Iris pigment epithelial cell (primary cell): ENCODE results near the gene LPIN1.
"Not testable (repeated sequence)": the region's sequence is repeated elsewhere in the genome, so short reads cannot be mapped to it uniquely, and the experiment has no call there.

Source experiments
- DNase-seq: peaks from one replicate; pipeline ENCODE4 v3.0.0-alpha.2; 2011; ENCODE audit warnings: low read depth

The LPIN1 gene

DNA sequence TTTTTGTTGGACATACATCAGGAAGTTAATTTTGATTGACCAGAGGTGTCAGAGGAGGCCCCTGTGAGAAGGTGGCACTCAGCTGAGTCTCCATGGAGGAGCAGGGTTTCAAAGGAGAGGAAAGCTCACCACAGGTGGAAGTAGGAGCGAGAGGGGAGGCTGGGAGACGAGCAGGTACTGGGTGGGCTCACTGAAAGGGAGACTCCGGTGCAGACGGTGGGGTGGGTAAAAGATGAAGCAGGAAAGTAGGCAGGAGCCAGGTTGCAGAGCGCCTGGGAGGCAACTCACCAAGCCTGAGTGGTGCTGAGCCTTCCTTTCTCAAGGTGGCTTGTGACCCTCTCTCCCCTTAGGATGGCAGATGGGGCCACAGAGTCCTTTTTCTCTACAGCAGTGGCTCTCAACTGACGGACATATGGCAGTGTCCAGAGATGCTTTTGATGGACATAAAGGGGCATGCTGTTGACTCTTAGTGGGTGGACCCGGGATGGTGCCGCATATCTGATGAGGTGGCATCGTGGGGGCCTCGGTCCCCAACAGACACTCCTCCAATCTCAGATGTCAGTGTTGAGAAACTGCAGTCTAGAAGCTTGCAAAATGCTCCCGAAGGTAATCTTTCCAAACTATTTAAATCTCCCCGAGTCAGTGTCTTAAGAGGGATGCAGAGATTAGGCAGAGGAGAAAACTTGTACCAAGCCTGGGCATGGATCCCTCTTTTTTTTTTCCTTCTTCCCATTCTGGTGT lies 64.0 kb downstream of the LPIN1 start:
- no peak for DNase-seq

DNA sequence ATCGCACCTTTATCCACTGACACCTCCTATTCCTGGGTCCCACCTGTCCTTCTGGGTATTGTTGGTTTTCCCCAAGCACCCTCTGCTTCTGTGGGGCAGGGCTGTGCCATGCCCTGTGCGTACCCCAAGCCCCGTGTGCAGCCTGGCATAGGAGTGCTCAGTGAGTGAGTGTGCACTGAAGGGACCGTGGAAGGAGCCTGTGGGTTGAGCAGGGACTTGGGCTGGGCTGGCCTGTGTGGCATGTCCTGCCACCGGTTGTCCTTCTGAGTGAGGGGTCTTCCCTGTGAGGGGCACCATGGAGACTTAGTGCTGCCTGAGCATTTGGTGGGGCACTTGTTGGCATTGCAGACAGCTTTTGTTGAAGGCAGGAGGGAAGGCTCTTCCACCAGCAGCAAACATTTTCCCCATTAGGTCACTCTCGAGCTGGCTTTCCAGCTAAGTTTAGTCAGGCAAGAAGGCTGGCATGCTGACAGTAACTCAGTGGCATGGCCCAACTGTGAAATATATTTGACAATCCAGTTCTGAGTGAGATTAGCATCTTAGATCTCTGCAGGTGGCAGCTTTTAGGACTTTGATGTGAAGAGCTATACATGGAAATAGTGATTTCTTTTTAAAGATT lies 64.7 kb downstream of the LPIN1 start:
- DNase-seq = no peak

DNA sequence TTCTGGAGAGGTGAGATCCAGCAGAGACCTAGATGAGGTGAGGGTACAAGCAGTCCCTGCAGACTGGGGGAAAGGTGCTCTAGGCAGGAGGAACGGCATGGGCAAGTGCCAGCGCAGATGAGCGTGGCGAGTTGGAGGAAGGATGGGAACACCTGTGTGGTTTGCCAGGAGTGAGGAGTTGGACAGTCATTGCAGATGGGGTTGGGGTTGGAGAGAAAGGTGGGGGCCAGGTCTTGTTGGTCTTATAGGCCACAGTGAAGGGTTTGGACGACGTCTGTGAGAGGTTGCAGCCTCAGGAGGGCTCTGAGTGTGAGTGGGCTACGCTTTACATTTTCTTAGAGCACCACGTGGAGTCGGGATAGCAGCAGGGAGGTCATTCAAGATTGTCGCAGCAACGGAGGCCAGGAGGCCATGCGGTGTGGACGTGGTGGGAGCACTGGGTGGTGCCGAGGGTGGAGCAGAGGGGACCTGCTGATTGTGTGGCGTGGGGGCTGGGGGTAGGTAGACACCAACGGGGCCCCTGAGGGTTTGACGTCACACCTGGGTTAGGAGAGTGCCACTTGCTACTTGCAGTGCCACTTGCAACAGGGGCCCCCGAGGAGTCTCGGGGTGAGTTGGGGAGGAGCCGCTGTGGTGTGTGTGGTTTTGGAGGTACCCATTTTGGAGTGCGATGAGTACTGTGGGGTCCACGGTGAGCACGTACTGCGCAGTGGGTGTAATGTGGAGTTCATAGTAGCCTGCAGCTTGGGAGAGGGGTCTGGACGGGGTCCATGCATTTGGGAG lies 66.2 kb downstream of the LPIN1 start:
- no peak for DNase-seq

DNA sequence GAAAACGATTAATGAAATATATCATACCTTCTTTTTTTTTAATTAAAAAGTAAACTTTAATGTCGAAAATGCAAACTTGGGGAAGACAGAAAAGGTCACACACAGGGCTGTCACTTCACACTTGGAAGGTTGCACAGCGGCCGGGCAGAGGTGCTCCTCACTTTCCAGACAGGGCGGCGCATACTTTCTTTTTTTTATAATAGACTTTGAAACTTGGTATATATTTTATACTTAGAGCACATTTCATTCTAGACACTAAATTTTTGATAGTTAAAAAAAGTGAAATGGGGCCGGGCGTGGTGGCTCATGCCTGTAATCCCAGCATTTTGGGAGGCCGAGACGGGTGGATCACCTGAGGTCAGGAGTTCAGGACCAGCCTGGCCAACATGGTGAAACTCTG lies 66.9 kb downstream of the LPIN1 start:
- DNase-seq = not testable (repeated sequence)

DNA sequence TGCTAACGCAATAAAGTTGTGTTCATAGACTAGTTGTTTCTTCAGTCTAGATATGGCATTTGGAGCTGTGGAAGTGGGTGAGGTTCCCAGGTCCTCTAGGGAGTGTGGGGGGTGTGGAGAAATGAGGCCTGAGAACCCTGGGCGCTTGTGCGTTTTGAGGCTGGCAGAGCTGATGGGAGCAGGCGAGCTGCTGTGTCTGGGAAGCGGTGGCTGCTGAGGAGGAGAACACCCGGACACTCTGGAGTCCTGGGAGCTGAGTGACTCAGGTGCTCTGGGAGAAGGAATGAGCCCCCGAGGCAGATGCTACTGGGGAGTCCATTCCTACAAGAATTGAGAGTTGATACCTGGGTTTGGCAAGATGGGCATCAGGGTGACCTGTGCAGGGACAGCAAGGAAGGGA lies 67.5 kb downstream of the LPIN1 start:
- DNase-seq = no peak

DNA sequence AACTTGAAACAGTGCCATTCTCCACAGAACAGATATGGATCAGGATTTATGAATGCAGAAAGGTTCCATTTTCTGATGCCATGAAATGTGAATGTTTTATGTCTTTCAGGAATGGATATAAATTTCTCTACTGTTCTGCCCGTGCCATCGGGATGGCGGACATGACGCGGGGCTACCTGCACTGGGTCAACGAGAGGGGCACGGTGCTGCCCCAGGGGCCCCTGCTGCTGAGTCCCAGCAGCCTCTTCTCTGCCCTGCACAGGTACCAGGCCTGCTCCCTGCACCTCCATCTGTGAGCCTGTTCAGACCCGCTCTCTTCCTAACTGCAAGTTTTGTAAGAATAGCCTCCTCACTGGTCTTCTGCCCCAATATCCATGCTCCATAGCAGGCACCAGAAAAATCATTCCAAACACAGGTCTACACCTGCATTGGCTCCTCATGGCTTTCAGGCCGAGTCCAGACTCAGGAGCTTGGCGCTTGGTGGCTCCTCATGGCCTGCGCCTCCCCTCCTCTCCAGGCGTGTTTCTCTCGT lies 68.6 kb downstream of the LPIN1 start:
- no peak for DNase-seq

DNA sequence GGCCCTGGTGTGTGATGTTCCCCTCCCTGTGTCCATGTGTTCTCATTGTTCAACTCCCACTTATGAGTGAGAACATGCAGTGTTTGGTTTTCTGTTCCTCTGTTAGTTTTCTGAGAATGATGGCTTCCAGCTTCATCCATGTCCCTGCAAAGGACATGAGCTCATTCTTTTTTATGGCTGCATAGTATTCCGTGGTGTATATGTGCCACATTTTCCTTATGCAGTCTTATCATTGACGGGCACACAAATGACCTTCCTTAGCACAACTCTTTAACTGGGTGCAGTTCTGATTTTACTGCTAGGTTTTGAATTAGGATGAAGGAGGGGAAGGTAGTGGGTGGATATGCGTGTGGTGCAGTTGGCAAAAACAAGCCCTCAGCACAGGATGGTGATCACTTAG lies 70.5 kb downstream of the LPIN1 start:
- DNase-seq = not testable (repeated sequence)

DNA sequence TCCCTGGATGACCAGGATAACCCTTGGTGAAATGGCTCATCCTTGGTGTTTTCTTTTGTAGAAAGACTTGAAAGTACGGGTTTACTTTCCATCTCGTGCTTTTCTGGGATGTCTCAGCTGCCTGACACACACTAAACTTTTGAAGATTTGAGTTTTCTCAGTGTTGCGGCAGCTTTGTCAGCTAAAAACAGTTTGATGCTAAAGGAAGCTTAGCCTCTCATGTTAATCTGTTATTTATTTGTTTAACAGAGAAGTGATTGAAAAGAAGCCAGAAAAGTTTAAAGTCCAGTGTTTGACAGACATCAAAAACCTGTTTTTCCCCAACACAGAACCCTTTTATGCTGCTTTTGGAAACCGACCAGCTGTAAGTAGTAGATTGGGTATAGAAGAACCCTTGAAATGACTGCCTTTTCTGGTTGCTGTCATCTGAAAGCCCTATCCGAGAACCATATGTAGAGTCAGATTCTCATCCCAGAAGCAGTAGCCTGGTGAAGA lies 72.8 kb downstream of the LPIN1 start:
- no peak for DNase-seq

DNA sequence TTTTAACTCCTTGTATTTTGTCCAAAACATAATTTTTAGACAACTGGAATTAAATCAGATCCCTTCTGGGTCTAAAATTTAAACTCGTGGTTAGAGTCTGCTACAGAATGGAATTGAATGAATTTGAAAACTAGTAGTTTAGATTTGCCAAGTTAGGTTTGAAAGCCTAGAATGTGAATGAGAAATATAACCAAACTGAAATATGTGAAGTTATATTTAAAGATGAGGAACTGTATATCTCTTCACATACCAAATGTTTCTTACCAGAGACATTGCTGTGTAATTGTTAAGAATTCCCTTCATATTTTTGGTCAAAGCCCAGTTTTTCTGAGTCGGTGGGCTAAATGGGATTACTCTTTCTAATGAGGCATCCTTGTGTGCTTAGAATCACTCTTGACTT lies 74.2 kb downstream of the LPIN1 start:
- no peak for DNase-seq

DNA sequence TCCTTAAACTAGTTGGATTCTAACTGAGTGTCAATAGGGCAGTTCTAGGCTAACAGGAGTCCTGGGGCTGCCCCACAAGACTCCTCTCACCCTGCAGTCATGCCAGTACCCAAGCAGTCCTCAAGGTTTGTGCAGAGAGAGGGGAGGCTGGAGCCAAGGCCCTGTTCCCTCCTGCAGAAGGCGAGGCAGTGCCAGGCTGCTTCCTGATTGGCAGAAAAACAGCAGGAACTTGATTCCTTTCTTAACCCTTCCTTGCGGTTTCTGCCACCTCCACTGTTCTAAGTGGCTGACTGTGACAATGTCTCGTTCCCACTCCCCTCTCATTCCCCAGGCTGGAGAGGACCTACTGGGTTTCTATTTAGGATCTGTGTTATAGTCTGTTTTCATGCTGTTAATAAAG lies 75.3 kb downstream of the LPIN1 start:
- DNase-seq = no peak

DNA sequence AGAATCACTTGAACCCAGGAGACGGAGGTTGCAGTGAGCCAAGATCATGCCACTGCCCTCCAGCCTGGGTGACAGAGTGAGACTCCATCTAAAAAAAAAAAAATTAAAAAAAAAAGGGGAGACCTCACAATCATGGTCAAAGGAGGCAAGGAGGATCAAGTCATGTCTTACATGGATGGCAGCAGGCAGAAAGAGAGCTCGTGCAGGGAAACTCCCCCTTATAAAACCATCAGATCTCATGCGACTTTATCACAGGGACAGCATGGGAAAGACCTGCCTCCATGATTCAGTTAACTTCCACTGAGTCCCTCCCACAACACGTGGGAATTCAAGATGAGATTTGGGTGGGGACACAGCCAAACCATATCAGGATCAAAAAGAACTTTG lies 75.9 kb downstream of the LPIN1 start:
- DNase-seq = not testable (repeated sequence)

DNA sequence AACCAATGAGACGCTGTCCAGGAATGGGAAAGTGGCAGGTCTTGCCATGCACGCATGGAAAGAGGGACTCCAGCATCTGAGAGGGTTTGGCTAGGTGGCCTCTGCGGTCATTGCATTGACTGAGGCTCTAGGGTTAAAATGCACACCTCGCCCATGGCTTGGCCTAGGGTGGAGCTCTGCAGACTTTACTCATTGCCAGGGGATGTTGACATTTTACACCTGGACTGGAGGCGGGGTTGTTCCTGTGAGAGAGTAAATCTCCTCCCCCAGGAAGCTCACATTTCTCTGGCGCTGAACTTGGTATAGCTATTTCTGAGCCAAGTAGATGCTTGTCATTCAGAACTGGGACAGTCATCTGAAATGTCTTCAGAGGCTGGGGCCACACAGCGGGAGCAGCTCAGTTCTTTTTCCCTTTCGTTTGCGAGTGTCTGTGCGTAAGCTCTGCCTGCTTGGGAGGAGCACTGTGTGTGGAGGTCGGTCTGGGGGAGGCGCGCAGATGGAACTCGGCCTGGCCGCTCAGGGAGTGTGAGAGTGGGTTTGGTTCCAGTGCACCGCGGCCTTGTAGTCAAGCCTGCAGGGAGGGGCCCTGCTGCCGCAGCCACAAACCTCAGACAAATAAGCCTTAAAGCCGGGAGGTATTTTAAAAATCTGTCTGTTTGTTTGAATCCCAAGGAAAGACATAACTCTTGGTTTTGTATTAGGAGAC lies 76.5 kb downstream of the LPIN1 start:
- peak; percentile 96 for DNase-seq

DNA sequence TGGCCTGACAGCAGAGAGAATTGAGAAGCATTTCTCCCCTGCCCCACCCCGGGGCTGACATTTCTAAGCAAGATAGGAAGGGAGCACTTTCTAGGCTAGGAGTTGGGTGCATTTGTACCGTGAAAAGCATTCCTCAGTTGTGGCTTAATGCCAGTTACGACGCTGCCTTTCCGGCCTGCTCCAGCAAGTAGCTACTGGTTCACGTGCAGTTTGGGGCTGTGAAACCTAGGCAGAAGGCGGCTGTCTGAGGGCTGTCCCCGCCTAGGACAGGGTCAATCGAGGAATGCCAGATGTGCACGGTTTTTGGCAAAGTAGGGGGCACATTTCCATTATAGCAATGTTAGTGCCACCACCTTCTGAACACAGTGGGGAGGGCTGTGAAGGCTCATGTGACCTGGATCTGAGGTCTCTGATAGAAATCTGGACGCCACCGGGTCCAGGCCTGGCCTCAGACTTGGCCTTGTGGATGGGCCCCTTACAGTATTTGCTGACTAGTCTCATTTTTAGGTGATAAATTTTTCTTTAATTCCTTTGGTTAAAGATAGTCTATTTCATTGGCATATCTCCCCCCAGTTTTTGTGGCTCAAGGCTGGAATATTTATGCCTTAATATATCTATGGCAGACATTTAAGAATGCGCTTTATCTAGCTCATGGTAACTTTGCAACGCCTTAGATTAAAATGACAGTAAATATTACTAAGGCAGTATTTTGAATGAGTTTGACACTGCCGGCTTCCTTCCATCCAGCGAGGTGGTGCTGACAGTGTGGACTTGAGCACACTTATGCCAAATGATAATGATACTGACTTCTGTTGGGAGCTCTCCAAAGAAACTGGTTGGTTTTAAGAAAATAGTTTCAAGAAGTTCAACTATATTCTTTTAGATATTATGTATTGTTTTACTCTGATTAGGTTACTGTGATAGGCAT lies 78.7 kb downstream of the LPIN1 start:
- peak; percentile 26 for DNase-seq

DNA sequence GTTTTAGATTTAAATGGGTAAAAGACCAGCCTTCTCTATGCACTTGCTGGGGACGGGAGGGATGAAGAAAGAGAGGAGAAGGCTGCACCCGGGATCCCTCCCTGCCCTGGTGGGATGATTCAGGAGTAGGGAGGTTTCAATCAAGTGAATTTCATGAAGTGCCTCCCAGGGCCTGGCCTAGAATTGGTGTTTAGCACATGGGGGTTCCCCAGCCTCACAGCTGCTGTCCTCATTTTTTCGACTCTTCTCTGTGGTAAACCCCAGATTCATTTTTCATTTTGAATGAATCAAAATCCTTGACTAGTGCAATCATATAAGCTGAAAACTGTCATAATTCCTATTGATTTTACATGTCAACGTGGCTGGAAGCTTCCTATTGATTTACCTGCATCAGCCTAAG lies 81.1 kb downstream of the LPIN1 start:
- peak; percentile 24 for DNase-seq

DNA sequence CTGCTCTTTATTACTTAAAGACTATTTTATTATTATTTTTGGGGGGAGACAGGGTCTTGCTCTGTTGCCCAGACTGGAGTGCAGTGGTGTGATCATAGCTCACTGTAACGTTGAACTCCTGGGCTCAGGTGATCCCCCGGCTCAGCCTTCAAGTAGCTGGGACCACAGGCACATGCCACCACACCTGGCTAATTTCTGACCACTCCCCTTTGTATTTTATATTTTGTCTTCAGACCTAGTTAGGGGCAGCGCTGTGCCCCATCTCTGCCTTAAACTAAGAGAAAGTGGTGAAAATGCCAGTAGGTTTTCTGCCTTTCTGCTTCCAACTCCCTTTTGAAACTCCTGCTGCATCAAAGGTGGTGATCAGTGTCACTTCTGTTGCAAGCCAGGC lies 82.5 kb downstream of the LPIN1 start:
- no peak for DNase-seq

DNA sequence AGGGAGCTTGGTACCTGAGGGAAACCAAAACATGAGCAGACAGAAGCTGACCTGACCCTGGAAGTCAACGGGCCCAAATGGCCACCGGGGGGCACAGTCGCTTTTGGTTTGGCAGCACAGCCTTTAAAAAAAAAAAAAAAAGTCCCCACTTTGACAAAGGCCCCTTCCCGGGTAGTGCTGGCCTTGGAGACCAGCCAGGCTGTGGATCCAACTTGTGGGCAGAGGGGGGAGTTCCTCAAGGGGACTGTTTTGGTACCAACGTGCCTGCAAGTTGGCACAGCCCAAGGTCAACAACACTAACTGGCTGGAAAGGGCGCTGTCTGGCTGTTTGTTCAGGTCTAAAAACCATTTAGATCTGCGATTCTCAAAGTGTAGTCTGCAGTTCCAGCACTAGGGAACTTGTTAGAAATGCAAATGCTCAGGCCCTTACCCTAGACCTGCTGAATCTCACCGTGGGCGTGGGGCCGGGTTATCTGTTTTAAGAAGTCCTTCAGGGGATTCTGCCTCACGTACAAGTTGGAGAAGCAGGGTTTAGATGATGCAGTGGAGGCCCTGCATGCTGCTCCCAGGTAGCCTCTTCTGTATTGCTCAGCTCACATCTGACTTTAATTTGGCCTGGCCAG lies 83.0 kb downstream of the LPIN1 start:
- DNase-seq = peak; percentile 51

DNA sequence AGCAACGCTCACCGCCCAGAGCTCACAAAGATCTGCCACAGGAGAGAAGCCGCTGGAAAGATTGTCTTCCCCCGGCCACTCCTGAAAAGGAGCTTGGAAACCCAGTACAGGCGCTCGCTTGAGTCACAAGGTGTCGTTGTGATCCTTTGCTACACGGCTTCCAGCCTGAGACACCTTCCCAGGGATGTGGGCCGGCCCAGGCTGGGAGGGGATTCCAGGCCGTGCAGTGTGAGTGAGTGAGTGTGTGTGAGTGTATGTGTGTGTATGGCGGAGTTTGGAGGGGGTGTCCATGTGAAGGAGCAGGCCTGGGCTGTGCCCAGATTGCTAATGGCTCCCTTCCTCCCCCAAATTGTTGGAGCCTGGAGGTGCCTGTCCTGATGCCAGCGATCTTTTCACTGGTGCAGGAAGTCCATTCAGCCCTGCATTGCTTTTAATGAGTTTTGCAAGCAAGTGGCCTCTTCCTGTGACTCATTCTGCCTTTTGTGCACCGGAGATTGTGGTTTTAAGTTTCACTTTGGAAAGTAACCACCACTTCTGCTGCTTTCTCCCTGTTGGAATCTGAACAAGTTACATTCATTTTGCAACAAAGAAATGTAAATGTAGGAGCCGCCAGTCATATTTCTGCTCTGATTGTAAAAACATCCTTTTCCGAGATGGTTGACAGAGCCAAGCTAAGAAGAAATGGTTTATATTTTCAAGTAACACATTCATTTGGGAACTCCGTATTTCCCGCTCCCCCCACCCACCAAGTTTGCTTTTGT lies 83.7 kb downstream of the LPIN1 start:
- peak; percentile 99 for DNase-seq

DNA sequence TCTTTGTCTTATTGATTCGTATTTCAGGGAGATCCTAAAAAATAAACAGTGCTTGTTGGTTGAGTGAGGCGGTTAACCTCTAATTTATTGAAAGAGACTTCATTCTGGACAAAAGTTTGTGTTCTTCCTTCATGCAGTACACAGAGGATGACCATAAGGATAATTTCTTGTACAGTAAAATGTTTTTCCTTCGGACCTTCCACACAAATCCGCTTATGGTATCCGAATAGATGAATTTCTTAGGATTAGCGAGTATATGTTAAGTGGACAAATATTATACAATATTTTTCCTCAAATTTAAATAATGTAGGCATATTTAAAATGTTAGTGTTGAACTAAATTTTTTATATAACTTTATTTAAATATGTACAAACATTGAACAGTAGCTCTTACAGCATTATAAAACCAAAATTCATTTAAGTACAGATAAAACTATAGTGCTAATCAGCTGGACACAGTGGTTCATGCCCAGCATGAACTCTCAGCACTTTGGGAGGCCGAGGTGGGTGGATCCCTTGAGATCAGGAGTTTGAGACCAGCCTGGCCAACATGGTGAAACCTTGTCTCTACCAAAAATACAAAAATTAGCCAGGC lies 84.4 kb downstream of the LPIN1 start:
- no peak for DNase-seq

DNA sequence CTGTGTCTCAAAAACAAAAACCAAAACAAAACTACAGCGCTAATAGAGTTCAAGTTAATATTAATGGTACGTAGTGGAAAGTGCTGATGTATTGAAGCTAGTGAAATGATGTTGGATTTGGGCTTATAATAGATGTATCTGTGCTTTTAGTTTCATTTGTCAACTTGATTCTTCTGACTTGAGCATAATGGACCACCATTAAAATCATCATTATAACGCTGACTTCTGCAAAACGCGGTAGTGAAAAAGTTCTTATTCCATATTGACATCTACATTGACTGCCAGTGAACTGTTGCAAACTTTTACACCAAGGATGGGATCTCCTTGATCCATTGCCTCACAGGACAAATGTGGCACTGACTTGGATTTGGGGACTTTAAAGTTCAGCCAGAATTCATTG lies 85.0 kb downstream of the LPIN1 start:
- DNase-seq = no peak
